Left renal pelvis (tissue), 4 donors: Measurements from ENCODE around the gene CABLES2. TPM values are rescaled to one million over a fixed set of nuclear protein-coding genes. Genes with fewer than 3 reads are reported as not detected.
A peak's percentile ranks its signal among the peaks of the same experiment; 100 is the strongest.

Experiments used
- DNase-seq, 4 donors: peaks; one replicate each; pipeline ENCODE4 v3.0.0-alpha.2; 2013; ENCODE audit warnings: low read depth in 4 of 4, low spot score in 3 of 4
- polyA plus RNA-seq, 4 donors: library from polyadenylated mRNA; unstranded; fragments of 120-200 nt; gene quantifications; one replicate each; pipeline ENCODE4 v1.2.1, GENCODE V29; 2013; ENCODE audit not compliant: insufficient read length in 4 of 4

The CABLES2 gene
- polyA plus RNA-seq = 10 to 100 TPM in 2 of 4 donors, 1 to 10 TPM in 2; 9.8 to 11.4 (median 10.5) TPM

- DNase-seq = peak; percentile 69 to 87 (median 82)
Measured at GRCh38 chr20:62407221-62407992, at the start of gene CABLES2. Gene CABLES2 (minus strand): TSS chr20:62407285. CDS start chr20:62407276, 9 bp downstream.

GRCh38 chr20:62455929-62456328 lies 48.8 kb upstream of the CABLES2 start:
- no peak for DNase-seq

- DNase-seq = no peak
Measured at GRCh38 chr20:62454904-62455636, 48.0 kb upstream of the CABLES2 start.

- DNase-seq = no peak
Measured at GRCh38 chr20:62453186-62453808, 46.2 kb upstream of the CABLES2 start.

- no peak for DNase-seq
Measured at GRCh38 chr20:62452475-62453095, 45.5 kb upstream of the CABLES2 start.

GRCh38 chr20:62451970-62452369 lies 44.9 kb upstream of the CABLES2 start:
- DNase-seq = no peak

- DNase-seq = no peak
Measured at GRCh38 chr20:62451156-62451767, 44.2 kb upstream of the CABLES2 start.

- no peak for DNase-seq
Measured at GRCh38 chr20:62449951-62450691, 43.0 kb upstream of the CABLES2 start.

GRCh38 chr20:62448788-62449187 lies 41.7 kb upstream of the CABLES2 start:
- no peak for DNase-seq

GRCh38 chr20:62448038-62448437 lies 41.0 kb upstream of the CABLES2 start:
- DNase-seq = no peak

GRCh38 chr20:62446888-62447869 lies 40.1 kb upstream of the CABLES2 start:
- no peak for DNase-seq

- DNase-seq = no peak
Measured at GRCh38 chr20:62446481-62446880, 39.4 kb upstream of the CABLES2 start.

GRCh38 chr20:62445553-62446340 lies 38.7 kb upstream of the CABLES2 start:
- no peak for DNase-seq

GRCh38 chr20:62444286-62444685 lies 37.2 kb upstream of the CABLES2 start:
- DNase-seq = no peak

- no peak for DNase-seq
Measured at GRCh38 chr20:62441987-62442539, 35.0 kb upstream of the CABLES2 start.

GRCh38 chr20:62439218-62439617 lies 32.1 kb upstream of the CABLES2 start:
- DNase-seq = no peak

GRCh38 chr20:62437927-62438326 lies 30.8 kb upstream of the CABLES2 start:
- DNase-seq = no peak

GRCh38 chr20:62437496-62437895 lies 30.4 kb upstream of the CABLES2 start:
- no peak for DNase-seq
